Fibroblast of the aortic adventitia (primary cell): ENCODE data around the gene CHTOP. TPM values are rescaled to one million over a fixed set of nuclear protein-coding genes. Genes with fewer than 3 reads are reported as not detected.
"Not testable (repeated sequence)": the region's sequence is repeated elsewhere in the genome, so short reads cannot be mapped to it uniquely, and the experiment has no call there.

Experiments
- DNase-seq: peaks from one replicate; pipeline ENCODE4 v3.0.0-alpha.2; 2010; ENCODE audit warnings: low read depth
- H3K4me3 ChIP-seq: 2 replicates; pipeline ENCODE4 v1.5.1; 2011; ENCODE audit warnings: low read depth, mild to moderate bottlenecking, control low read depth, low read length, moderate library complexity
- CTCF ChIP-seq: IDR thresholded peaks from 2 replicates; pipeline ENCODE4 v1.5.1; 2011; ENCODE audit warnings: mild to moderate bottlenecking, low read length, control low read depth, inconsistent platforms; ENCODE audit not compliant: insufficient read depth
- total RNA-seq: library from RNA; depleted of rRNA; stranded (reverse); fragments of >200 nt; gene quantifications from 2 replicates; pipeline ENCODE4 v1.2.3, GENCODE V29; 2012; ENCODE audit warnings: low replicate concordance

The CHTOP gene
- total RNA-seq, 1 donor, result 44.6 TPM

GRCh38 chr1:153670257-153670858 is 36.5 kb downstream of the CHTOP start:
- H3K4me3 ChIP-seq, result peak overlapping the region; percentile 92
- TF ChIP-seq CTCF, result no peak
- no peak for DNase-seq

- no peak for TF ChIP-seq CTCF
- peak within 1 kb of the TSS; percentile 92 for H3K4me3 ChIP-seq
- DNase-seq, result peak; percentile 100
Measured at GRCh38 chr1:153670859-153671627, 37.2 kb downstream of the CHTOP start, which contains the start of gene ILF2. Gene ILF2 (minus strand): TSS chr1:153670993. CDS start chr1:153670922, 71 bp downstream.

GRCh38 chr1:153671628-153672353 is 37.9 kb downstream of the CHTOP start:
- not testable (repeated sequence) for DNase-seq
- H3K4me3 ChIP-seq, result peak overlapping the region; percentile 51

- DNase-seq, result no peak
- H3K4me3 ChIP-seq, result no peak overlapping the region
- TF ChIP-seq CTCF, result no peak
Measured at GRCh38 chr1:153673511-153673910, 39.6 kb downstream of the CHTOP start.

- DNase-seq, result peak; percentile 63
- peak overlapping the region; percentile 50 for H3K4me3 ChIP-seq
- peak; percentile 97 for TF ChIP-seq CTCF
Measured at GRCh38 chr1:153677718-153678518, 44.1 kb downstream of the CHTOP start.

GRCh38 chr1:153678519-153679336 is 44.9 kb downstream of the CHTOP start, which contains the start of gene NPR1:
Gene NPR1 (plus strand): TSS chr1:153678688. CDS start chr1:153679109, 421 bp downstream.
- peak within 1 kb of the TSS; percentile 50 for H3K4me3 ChIP-seq
- DNase-seq, result peak; percentile 61
- no peak for TF ChIP-seq CTCF
